HG03439 (cell line): ENCODE results near the gene ABCD3.

Experiments
- ATAC-seq: cut with Tn5 transposase; IDR thresholded peaks from one replicate; pipeline ENCODE4 v1.9.1; 2021; ENCODE audit warnings: mild to moderate bottlenecking, moderate library complexity; ENCODE audit not compliant: unreplicated experiment

The ABCD3 gene

DNA sequence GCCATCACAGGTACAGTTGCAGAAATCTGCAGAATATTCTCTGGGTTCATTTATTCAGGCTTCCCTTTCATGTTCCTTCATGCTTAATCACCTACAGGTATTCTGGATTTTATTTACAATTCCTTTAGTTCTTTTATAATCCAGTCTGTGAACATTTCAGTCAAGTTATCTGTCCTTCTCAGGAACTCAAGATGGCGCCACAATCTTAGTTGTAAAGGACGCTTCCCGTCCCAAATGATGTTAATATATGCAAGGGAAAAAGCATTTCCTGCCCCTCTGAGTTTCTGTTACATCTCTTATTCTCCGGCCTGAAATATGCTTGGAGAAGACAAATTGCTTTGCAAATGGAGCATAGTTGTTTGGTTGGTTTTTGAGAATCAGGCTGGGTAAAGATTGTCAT, 104.1 kb downstream of the ABCD3 start:
- no peak for ATAC-seq

DNA sequence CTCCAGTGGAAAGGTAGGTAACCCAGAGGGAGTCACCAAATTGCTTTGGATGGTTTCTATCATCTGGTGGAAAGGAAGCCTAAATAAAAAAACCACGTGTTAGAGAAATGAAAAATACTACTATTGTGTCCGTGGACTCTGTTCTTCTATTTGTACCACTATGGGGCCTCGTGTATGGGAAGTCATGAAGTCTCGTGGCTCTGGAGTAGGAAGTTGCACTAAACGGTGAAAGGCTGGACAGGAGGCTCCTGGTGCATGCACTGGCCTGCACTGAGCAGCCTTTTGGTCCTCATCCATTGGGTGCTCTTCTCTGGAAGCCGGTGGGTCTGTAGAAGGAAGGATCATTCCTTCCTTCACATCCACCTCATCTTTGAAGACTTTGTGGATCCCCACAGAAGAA, 106.3 kb downstream of the ABCD3 start:
- no peak for ATAC-seq

DNA sequence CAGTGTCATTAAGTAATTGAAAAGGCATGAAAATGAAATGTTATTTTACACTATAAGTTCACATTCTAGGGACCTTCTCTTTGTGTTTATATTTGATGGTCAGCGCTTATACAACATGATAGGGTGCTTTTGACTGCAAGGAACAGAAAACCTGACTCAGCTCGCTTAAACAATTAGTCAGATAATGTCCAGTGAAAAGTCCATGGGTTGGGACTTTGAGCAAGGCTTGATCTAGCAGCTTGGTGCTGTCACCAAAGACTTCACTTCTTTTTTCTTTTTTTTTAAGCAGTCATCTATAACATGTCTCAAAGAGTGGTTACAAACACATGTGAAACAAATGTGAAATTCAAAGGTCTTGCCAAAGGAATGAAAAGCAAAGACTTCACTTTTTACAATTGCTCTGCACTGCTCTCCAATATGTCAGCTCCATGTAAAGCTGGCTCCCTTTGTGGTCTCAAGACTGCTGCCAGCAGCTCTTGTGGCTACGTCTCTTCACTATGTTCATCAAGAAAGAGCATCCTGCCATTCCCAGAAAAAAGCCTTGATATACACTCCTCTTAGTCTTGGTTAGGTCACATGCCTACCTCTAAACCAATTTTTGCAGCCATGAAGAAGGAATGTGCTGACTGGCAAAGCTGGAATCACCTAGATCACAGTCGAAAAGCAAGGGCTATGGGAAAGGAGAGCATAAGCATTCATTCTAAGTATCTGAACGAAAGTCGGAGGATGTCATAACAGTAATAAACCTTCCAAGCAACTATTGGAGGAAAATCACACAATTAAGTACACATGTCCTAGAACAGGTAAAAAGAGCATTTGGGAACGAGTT, 108.2 kb downstream of the ABCD3 start:
- no peak for ATAC-seq

DNA sequence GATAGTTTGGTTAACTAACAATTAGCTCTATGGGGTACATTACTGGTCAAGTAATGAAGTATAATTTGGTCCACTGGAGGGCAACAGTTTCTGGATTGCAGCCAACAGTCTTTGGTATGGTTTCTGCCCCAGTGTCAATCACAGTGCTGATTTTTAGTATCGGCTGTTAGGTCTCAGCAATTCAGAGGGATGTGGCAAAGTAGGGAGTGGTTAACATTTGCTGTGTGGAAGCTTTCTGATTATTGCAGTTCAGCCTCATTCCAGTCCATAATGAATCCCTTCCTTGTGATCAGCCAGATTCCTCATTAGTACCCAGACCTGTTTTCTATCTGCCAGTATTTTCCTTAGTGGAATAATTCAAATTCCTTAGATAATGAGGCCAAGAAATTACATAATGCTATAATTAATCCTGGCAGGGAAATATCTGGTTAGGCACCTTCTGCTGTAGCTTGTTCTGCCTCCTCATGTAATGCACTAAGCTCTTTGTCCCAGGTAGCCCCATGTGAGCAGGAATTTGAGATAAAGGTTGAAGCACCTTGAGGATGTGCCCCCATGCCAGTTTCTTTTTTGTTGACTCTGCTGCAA, 109.3 kb downstream of the ABCD3 start:
- ATAC-seq: no peak

DNA sequence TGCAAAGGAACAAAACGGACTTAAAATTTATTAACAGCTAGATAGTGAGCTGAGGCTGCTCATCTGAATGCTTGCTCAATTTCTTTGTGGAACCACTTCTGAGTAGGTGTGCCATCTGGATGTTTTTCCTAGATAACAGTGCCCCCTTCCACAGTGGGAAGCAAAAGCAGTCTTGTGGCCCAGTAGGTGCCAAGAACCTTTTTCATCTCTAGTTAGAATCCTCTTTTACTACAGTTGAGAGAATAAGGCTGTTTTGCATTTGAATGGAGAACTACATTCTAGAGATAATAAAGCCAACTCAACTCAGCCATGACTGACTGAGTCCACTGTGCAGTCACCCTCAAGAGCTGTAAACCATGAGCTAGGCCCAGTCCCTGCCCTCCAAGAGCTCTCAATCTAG, 110.1 kb downstream of the ABCD3 start:
- no peak for ATAC-seq

DNA sequence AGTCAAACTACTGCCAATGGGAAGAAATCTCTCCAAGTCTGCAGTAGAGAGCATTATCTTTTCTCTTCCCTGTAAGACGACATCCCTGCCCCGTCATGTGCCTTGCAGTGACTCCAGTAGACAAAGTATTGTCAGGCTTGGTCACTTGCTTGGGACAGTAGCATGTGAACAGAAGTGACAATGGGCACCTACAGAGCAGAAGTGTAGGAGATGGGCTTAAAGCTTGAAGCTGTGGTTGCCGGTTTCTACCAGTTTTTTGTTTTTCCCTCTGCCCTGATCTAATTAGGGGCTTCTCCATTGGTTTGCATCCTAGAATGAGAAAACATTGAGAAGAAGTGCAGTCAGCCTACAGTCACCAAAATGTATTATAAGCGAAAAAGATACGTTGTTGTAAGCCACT, 110.6 kb downstream of the ABCD3 start:
- ATAC-seq: no peak

DNA sequence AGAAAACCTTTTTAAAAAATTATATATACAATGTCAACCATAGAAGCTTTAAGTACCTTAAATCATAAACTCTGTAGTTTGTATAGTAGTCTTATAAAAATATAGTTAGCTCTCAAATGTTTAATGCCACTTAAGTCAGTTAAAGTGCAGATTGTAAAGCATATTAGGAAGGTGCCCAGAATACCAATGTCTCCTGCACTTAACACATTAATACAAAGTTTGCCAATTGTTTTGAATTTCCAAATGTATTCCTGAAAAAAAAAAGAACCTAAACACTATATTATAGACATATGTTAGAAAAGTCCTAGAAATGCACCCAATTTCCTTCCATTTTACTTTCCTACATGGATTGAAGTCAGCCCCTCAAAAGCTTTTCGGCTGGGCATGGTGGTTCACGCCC, 111.2 kb downstream of the ABCD3 start:
- ATAC-seq: no peak

DNA sequence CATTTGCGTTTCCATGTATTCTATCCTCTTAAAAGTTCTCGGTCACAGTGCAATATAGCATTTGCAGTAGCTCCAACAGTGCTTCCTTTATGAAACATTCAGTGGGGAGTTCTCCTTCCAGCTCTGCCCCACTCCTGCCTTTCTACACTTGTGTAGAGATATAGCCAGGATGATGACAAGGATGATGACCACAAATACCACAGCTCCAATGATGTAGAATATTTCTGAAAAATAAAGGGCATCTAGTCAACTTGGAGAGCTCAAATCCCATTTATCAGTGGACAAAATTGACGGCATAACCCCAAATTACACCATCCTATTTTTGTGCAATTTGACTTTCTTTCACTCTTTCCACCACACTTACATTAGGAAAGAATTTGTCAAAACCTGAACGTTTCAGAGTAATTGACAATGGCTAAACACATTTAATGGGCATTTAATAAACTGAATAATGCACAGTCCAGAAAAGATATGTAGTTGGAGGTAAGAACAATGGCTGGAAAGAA, 112.2 kb downstream of the ABCD3 start:
- no peak for ATAC-seq

DNA sequence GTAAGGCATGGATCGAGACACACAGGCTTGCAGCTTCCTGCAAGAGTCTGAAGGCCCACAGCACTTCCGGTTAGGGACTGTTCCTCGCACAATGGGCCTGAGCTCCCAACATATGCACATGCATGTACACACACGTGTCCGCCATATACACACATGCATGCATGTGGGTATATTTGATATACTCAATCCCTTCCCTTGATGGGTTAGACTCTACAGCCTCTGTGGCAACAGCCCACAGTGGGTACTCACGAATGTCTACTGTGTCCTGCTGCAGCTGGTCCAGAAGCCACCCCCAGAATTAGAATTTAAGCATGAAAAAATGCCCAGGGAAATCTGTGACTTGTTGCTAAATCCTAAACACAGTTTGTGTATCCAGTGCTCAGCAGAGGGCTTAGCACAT, 113.5 kb downstream of the ABCD3 start:
- ATAC-seq: no peak

DNA sequence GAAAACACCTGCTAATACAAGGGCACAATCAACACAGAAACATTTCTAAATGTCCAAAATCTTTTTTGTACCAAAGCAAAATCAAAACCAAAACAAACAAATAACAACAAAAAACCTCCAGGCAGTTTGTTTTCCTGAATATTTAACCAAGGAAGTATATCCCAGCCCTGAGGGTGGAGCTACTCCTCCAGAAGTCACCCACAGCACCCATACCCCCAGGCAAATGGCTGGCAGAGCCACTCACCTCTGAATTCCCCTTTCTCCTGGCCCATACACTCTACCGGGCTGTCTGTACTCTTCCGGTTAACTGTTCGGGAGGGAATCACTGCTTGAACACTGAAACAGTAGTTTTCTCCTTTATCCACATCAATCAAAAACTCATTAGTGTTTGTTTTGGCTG, 113.9 kb downstream of the ABCD3 start:
- ATAC-seq: no peak

DNA sequence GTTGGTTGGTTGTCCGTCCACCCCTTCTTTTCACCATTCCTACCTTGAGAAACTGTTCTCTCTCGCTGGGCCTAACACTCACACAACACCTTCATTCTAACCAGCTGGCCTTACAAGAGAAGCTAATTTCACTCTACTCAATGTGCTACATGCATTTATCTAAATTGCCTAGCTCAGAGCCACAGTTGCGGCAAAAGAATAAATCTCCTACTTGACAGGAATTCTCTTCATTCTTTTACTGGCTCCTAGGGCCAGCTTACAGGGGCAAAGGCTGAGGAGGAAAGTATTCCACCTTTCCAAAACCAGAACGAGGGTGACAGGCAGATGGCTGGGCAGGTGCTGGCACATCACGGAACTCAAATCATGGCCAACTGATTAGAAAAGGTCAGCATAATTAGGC, 116.9 kb downstream of the ABCD3 start:
- no peak for ATAC-seq

DNA sequence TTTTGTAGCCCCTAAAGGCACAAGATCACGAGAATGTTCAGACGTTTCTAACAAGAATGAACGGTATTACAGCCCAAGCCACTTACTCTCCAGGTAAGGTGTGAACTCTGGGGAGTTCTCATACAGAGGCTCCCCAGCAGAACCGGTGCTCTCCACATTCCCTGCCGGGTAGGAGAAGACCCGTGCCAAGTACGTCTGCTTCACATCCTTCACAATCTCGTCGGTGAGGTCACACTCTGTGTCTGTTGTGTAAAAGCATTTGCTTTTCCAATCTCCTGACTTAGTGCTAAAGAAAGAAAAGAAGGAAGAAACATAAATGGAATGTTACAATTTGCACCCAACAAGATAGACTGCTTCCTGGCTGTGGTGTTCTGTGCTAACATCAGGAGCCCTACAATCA, 117.7 kb downstream of the ABCD3 start:
- ATAC-seq: no peak

DNA sequence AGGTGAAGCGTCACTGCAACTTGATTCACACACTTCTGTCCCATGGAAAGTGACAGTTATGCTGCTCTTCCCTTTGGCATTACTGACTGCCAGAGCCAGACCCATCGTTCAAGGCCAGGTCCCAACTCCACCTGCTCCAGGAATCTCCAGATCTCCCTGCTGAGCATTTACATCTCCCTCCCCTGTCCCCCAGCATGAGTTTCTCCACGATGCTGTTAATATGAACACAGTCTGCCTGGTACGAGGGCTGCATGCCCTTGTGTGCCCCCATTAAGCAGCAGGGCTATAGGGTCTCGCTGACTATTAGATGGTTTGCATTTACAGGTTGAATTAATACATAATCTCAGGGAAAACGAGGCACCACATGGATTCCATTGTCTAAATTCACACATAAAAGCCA, 119.1 kb downstream of the ABCD3 start:
- ATAC-seq: no peak

DNA sequence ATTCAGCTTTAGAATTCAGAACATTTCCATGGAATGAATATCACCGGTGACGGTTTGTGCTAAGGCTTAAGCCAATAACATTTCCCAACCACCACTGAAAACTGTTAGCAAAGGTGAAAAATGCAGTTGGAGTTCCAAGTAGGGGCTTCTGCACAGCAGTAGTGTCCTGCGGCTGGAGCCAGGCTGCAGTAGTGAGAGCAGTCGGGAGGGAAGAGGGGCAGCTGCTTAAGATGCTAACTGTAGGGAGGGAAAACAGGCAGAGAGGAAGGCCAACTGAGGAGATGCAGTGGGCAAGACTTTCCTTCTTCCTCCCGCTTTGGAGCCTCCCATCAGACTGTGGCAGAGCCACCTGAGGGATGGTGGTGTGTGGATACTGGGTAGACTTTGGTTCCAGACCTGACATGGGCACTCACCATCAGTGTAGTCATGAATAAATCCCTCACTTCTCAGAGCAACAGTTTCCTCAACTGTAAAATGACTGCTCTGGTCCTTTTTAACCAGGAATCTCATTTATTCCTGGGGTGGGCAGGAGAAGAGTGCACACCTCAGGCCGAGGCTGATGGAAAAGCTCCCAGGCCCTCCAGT, 120.1 kb downstream of the ABCD3 start:
- no peak for ATAC-seq

DNA sequence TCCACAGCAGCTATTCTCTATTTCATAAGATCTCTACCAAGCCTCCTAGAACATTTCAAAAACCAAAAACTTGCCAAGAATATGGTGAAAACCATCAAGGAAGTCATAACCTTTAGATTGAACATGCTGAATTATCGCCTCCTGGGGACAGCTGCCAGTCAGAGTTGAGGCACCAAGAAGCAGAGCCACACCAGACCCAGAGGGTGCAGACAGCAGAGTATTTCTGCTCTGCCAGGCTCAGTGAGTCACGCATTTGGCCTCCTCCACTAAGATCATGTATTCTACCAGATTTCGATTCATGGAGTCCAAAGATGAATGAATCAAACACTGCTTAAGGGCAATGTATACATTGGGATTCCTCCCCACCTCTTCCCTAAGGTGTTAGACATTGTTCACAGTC, 121.3 kb downstream of the ABCD3 start:
- no peak for ATAC-seq

DNA sequence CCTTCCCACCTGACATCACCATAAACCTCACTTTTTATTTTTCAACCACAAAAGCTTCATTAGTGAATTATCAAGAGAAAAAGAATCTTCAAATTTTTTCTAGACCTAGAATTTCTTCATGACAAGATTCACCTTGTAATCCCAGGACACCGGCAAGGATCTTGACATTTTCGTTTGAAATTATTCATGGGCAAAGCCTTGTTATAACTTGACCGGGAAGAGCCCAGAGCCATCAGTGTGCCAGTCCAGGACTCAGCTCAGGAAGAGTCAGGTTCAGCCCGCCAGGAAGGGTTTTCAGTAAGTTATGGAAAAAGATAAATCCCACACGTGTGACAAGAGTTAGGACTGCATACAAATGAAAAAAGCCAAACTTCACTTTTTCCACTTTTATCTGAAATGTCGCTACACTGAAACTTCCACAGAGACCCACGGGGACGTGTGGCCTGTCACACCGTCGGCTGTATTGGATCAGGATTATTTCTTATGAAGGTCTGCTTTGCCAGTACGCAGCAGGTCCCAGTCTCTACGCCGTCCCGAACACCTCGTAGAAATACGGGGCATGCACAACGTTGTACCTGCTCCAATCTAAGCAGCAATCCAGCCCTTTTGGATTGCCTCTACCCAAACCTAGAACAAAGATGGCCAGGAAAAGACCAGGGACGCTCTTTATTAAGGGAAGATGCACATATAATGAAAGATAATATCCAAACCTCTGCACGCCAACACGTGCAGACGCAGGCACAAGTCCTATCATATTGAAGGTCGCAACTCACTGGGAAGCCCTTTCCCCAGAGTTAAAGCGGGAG, 122.5 kb downstream of the ABCD3 start:
- ATAC-seq: no peak

DNA sequence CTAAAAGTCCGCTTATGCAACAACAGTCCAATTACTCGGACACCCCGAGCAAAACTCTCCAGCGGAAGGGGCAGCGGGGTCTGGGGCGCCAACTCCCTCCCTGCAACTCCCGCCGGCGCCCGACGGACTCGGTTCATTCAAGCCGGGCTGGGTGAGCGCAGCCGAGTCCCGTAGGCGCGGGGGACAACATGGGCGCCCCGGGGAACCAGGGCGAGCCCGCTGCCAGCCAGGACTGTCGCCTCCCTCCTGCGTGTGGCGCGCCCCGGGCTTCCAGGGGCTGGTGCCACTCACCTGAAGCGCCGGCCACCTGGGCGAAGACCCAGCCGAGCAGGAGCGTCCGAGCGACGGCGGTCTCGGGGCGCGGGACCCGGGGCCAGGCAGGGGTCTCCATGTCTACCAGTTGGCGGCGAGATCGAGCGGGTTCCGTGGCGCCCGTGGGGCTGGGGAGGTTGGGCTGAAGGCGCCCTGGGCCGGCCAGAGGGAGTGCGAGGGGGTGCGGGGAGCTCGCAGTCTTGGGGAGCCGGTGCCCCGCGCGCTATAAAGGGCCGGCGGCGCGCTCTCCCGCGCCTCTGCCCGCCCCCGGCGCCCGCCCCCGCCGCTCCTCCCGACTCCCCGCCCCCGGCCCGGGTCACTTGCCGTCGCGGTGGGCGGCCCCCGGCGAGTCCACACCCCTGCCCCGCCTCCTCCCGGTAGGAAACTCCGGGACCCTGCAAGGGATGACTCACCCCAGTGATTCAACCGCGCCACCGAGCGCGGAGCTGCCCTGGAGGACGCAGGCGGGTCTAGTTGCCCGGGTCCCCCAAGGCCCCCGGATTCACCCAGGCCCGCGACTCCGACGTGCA, 123.3 kb downstream of the ABCD3 start, which contains the start of gene F3:
Gene F3 (minus strand): TSS at position 514 of the 842 bp plus-strand sequence. CDS start 123 bp downstream, at position 391.
- peak; percentile 84 for ATAC-seq

DNA sequence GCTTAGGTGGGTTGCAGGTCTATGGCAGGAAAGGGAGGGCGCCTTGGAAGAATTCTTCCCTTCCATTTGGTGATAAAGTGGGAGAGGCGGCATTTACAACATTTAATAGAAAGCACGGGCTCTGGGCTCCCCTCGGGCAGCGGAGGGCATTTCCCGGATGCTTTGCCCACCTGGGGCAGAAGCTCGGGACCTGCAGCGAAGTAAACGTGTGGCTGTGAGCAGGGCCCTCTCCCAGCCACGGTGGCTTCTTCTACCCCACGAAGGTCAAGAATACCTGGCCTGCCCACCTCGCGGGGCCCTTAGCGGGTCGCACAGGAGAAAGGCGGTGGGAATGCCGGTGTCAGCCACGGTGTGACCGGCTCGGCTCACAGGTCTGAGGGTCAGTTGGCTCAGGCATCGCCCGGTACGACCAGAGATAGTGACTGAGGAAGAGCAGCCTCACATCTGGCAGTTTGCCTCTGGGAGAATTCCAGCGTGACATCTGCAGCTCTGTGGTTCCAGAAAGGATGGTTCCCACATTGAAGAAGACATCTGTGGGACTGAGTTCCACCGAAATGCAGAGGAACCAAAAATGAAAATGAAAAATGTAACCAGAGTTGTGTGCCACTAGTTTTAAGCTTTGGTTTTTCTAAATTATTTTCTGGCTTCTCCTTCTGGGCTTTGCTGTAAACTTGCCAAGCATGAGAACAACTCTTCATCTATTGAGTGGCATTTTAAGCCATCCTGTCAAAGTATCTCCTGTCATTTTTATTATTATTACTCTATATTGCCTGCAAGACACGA, 124.1 kb downstream of the ABCD3 start:
- ATAC-seq: peak; percentile 23

DNA sequence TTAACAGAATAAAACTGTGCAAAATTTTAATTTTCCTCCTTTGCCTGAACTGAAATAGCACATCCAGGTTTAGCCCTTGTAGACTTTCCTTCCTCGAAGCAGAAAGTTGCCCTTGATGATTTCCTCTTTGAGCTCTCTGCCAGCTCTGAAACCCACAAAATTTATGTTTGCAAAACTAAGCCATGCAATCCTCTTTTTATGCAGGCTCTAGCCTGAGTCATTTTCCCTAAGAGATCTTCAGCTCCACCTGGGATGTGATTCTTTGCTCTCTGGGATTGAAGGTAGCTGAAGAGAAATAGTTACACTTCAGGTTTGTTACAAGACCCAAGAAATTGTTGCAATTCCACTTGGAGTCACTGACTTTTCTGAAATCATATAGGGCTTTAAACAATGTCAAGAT, 124.8 kb downstream of the ABCD3 start:
- no peak for ATAC-seq
